NCI-H2196 (cell line): ENCODE results near the gene LIN9.
"Not testable (repeated sequence)": the region's sequence is repeated elsewhere in the genome, so short reads cannot be mapped to it uniquely, and the experiment has no call there.

Experiments used
- DNase-seq: peaks from one replicate; lab custom pipeline; 2025; ENCODE audit not compliant: unreplicated experiment; lab: John Stamatoyannopoulos, UW

The LIN9 gene

GRCh38 chr1:226308723-226309397 is at the start of gene LIN9:
Gene LIN9, minus strand, starts transcription at chr1:226309164. Its CDS starts 25 bp downstream, at chr1:226309139.
- DNase-seq: peak; percentile 95

- no peak for DNase-seq
Measured at GRCh38 chr1:226357416-226357815, 48.5 kb upstream of the LIN9 start.

GRCh38 chr1:226355669-226356551 is 46.9 kb upstream of the LIN9 start:
- DNase-seq: no peak

GRCh38 chr1:226355016-226355415 is 46.1 kb upstream of the LIN9 start:
- no peak for DNase-seq

GRCh38 chr1:226353698-226354525 is 44.9 kb upstream of the LIN9 start:
- no peak for DNase-seq

GRCh38 chr1:226351709-226352108 is 42.7 kb upstream of the LIN9 start:
- DNase-seq: no peak

- DNase-seq: no peak
Measured at GRCh38 chr1:226350519-226350865, 41.5 kb upstream of the LIN9 start.

GRCh38 chr1:226349801-226350518 is 41.0 kb upstream of the LIN9 start:
- no peak for DNase-seq

GRCh38 chr1:226349081-226349480 is 40.1 kb upstream of the LIN9 start:
- DNase-seq: no peak

GRCh38 chr1:226344441-226345259 is 35.7 kb upstream of the LIN9 start:
- no peak for DNase-seq

GRCh38 chr1:226342656-226343055 is 33.7 kb upstream of the LIN9 start:
- no peak for DNase-seq

GRCh38 chr1:226340111-226340510 is 31.1 kb upstream of the LIN9 start:
- not testable (repeated sequence) for DNase-seq

GRCh38 chr1:226337276-226337875 is 28.4 kb upstream of the LIN9 start:
- DNase-seq: no peak

- no peak for DNase-seq
Measured at GRCh38 chr1:226335661-226336060, 26.7 kb upstream of the LIN9 start.

GRCh38 chr1:226332947-226333346 is 24.0 kb upstream of the LIN9 start:
- no peak for DNase-seq

- DNase-seq: no peak
Measured at GRCh38 chr1:226329237-226329636, 20.3 kb upstream of the LIN9 start.

GRCh38 chr1:226327761-226328162 is 18.8 kb upstream of the LIN9 start:
- DNase-seq: no peak

GRCh38 chr1:226325178-226325577 is 16.2 kb upstream of the LIN9 start:
- DNase-seq: no peak

- DNase-seq: no peak
Measured at GRCh38 chr1:226324479-226324878, 15.5 kb upstream of the LIN9 start.

GRCh38 chr1:226322986-226323385 is 14.0 kb upstream of the LIN9 start:
- no peak for DNase-seq
